GM12875 (cell line): ENCODE data around the gene BTBD9.

Experiments
- H3K4me3 ChIP-seq: one replicate; pipeline ENCODE4 v1.5.1; 2011; ENCODE audit warnings: low read depth, low read length, control low read depth
- TF ChIP-seq, protein P1 (sequence below): IDR thresholded peaks from 2 replicates; pipeline ENCODE4 v1.5.1; 2011; ENCODE audit warnings: low read depth, mild to moderate bottlenecking, control low read depth, inconsistent platforms, low read length, moderate library complexity, borderline replicate concordance; ENCODE audit not compliant: insufficient read depth

The BTBD9 gene

GRCh38 chr6:38549180-38549579 lies 90.5 kb downstream of the BTBD9 start:
- H3K4me3 ChIP-seq: no peak overlapping the region
- TF ChIP-seq, protein P1, sequence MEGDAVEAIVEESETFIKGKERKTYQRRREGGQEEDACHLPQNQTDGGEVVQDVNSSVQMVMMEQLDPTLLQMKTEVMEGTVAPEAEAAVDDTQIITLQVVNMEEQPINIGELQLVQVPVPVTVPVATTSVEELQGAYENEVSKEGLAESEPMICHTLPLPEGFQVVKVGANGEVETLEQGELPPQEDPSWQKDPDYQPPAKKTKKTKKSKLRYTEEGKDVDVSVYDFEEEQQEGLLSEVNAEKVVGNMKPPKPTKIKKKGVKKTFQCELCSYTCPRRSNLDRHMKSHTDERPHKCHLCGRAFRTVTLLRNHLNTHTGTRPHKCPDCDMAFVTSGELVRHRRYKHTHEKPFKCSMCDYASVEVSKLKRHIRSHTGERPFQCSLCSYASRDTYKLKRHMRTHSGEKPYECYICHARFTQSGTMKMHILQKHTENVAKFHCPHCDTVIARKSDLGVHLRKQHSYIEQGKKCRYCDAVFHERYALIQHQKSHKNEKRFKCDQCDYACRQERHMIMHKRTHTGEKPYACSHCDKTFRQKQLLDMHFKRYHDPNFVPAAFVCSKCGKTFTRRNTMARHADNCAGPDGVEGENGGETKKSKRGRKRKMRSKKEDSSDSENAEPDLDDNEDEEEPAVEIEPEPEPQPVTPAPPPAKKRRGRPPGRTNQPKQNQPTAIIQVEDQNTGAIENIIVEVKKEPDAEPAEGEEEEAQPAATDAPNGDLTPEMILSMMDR: no peak

- H3K4me3 ChIP-seq: no peak overlapping the region
- TF ChIP-seq, protein P1: no peak
Observed at GRCh38 chr6:38543022-38543421, 96.7 kb downstream of the BTBD9 start.

DNA sequence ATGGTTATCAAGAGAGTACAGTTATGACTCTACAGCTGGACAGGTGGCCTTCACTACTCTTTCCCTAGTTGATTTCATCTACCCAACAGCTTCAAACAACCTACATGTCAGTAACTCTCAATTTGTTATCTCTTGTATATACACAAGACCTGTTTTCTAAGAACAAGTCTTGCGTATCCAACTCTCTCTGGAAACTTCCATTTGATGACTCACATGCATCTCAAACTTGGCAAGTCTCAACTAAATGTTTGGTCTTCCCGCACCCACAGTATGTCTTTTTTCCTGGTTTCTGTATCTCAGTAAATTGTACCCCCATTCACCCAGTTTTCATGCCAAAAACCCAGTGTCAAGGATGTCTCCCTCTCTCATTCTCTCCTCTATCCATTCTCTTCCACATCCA lies 97.7 kb downstream of the BTBD9 start:
- H3K4me3 ChIP-seq: no peak overlapping the region
- TF ChIP-seq, protein P1: no peak

- TF ChIP-seq, protein P1: no peak
- no peak overlapping the region for H3K4me3 ChIP-seq
Observed at GRCh38 chr6:38533064-38533463, 106.7 kb downstream of the BTBD9 start.

DNA sequence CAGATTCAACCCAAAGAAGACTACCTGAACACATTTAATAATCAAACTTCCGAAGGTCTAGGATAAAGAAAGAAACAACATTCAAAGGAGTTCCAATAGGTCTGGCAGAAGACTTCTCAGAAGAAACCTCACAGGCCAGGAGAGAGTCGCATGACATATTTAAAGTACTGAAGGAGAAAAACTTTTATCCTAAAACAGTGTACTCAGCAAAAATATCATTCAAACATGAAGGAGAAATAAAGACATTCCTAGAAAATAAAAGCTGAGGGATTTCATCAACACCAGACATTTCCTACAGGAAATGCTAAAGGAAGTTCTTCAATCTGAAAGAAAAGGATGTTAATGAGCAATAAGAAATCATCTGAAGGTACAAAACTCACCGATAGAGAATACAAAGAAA lies 108.6 kb downstream of the BTBD9 start:
- TF ChIP-seq, protein P1: no peak
- H3K4me3 ChIP-seq: no peak overlapping the region

- TF ChIP-seq, protein P1: no peak
- H3K4me3 ChIP-seq: no peak overlapping the region
Observed at GRCh38 chr6:38528196-38528965, 111.3 kb downstream of the BTBD9 start.

DNA sequence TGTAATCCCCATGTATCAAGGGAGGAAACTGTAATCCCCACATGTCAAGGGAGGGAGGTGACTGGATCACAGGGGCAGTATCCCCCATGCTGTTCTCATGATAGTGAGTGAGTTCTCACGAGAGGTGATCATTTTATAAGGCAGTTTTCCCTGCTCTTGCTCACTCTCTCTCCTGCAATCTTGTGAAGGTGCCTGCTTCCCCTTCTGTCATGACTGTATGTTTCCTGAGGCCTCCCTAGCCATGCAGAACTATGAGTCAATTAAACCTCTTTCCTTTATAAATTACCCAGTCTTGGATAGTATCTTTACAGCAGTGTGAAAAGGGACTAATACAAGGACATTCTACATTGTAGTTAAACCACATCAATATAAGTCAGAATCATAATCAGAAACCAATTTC lies 112.4 kb downstream of the BTBD9 start:
- TF ChIP-seq, protein P1: no peak
- H3K4me3 ChIP-seq: no peak overlapping the region
